Bronchus fibroblast of lung (primary cell): ENCODE measurements around the gene GASK1A. TPM values are rescaled to one million over a fixed set of nuclear protein-coding genes. Genes with fewer than 3 reads are reported as not detected.

Source experiments
- total RNA-seq: library from RNA; depleted of rRNA; stranded (reverse); fragments of >200 nt; gene quantifications from 2 replicates; pipeline ENCODE4 v1.2.3, GENCODE V29; 2015

The GASK1A gene
- total RNA-seq = 0.50 and 1.2 TPM in 2 replicates

GRCh38 chr3:42979044-42979972 is at the start of gene GASK1A:
Gene GASK1A (plus strand): TSS chr3:42979311. CDS start chr3:42979643, 332 bp downstream.

GRCh38 chr3:43105596-43106292 is 126.6 kb downstream of the GASK1A start, which contains the start of gene POMGNT2:
Gene POMGNT2 (minus strand): TSS chr3:43106079. CDS start chr3:43081431, 24,648 bp downstream.

Other genes with a start within 250 kb of the GASK1A start
- 1.2 and 2.7 TPM in 2 replicates for gene CCDC13, start 206.1 kb upstream of the GASK1A start, total RNA-seq
- 134 and 168 TPM in 2 replicates for gene HIGD1A, start 174.8 kb upstream of the GASK1A start, total RNA-seq
- gene ACKR2, start 169.9 kb upstream of the GASK1A start, total RNA-seq = under 0.01 and 0.50 TPM in 2 replicates
- gene CYP8B1, start 103.4 kb upstream of the GASK1A start, total RNA-seq = not detected in 2 replicates
- 1.0 and 1.3 TPM in 2 replicates for gene ZNF662, start 73.2 kb upstream of the GASK1A start, total RNA-seq
- 17.8 and 18.6 TPM in 2 replicates for gene POMGNT2, start 126.8 kb downstream of the GASK1A start, total RNA-seq